ENCODE measurements around the gene XIAP.
"Not testable (repeated sequence)": the region's sequence is repeated elsewhere in the genome, so short reads cannot be mapped to it uniquely, and the experiment has no call there.

The XIAP gene

GRCh38 chrX:123876177-123876576 is 16.3 kb downstream of the XIAP start:
- DNase-seq (ENCODE audit: low spot score) = no peak

- no peak for DNase-seq (ENCODE audit: low spot score)
Observed at GRCh38 chrX:123876844-123877243, 17.0 kb downstream of the XIAP start.

- no peak for DNase-seq (ENCODE audit: low spot score)
Observed at GRCh38 chrX:123878252-123878721, 18.4 kb downstream of the XIAP start.

GRCh38 chrX:123881330-123881729 is 21.5 kb downstream of the XIAP start:
- DNase-seq (ENCODE audit: low spot score) = no peak

- no peak for DNase-seq (ENCODE audit: low spot score)
Observed at GRCh38 chrX:123882391-123882790, 22.5 kb downstream of the XIAP start.

- DNase-seq (ENCODE audit: low spot score) = peak; percentile 32
Observed at GRCh38 chrX:123884809-123885408, 25.1 kb downstream of the XIAP start.

- no peak for DNase-seq (ENCODE audit: low spot score)
Observed at GRCh38 chrX:123899701-123900100, 39.8 kb downstream of the XIAP start.

GRCh38 chrX:123903261-123903660 is 43.4 kb downstream of the XIAP start:
- DNase-seq (ENCODE audit: low spot score) = not testable (repeated sequence)

GRCh38 chrX:123905332-123905731 is 45.5 kb downstream of the XIAP start:
- DNase-seq (ENCODE audit: low spot score) = no peak

- DNase-seq (ENCODE audit: low spot score) = no peak
Observed at GRCh38 chrX:123906557-123907316, 46.9 kb downstream of the XIAP start.

- no peak for DNase-seq (ENCODE audit: low spot score)
Observed at GRCh38 chrX:123909523-123909922, 49.7 kb downstream of the XIAP start.

GRCh38 chrX:123917069-123917468 is 57.2 kb downstream of the XIAP start:
- no peak for DNase-seq (ENCODE audit: low spot score)

GRCh38 chrX:123918106-123918721 is 58.4 kb downstream of the XIAP start:
- no peak for DNase-seq (ENCODE audit: low spot score)

GRCh38 chrX:123920105-123920785 is 60.4 kb downstream of the XIAP start:
- peak; percentile 32 for DNase-seq (ENCODE audit: low spot score)

- DNase-seq (ENCODE audit: low spot score) = no peak
Observed at GRCh38 chrX:123923211-123923610, 63.4 kb downstream of the XIAP start.

- no peak for DNase-seq (ENCODE audit: low spot score)
Observed at GRCh38 chrX:123924186-123924585, 64.3 kb downstream of the XIAP start.

- no peak for DNase-seq (ENCODE audit: low spot score)
Observed at GRCh38 chrX:123927845-123928244, 68.0 kb downstream of the XIAP start.

- not testable (repeated sequence) for DNase-seq (ENCODE audit: low spot score)
Observed at GRCh38 chrX:123932055-123932454, 72.2 kb downstream of the XIAP start.

- DNase-seq (ENCODE audit: low spot score) = no peak
Observed at GRCh38 chrX:123943074-123943473, 83.2 kb downstream of the XIAP start.

GRCh38 chrX:123943488-123943887 is 83.6 kb downstream of the XIAP start:
- no peak for DNase-seq (ENCODE audit: low spot score)

- no peak for DNase-seq (ENCODE audit: low spot score)
Observed at GRCh38 chrX:123949846-123950245, 90.0 kb downstream of the XIAP start.

GRCh38 chrX:123959281-123960063 is 99.6 kb downstream of the XIAP start:
- DNase-seq (ENCODE audit: low spot score) = peak; percentile 14
